ENCODE data around the gene IL11. TPM values are rescaled to one million over a fixed set of nuclear protein-coding genes. Genes with fewer than 3 reads are reported as not detected.

IL11 gene
- total RNA-seq, 1 experiment from 2014 or later, result 3.9 TPM

- peaks cover 10% of the 10 kb centered on the region for H3K23me2 ChIP-seq (ENCODE audit: insufficient read length, low read depth, low read length, poor library complexity, severe bottlenecking)
- no CpG with 5 or more reads among the region's 3 CpGs for WGBS (ENCODE audit: extremely low coverage, insufficient read length, low lambda C conversion rate)
- Mint-ChIP-seq H3K4me3 (peak overlapping the region in 1 of 2 experiments; percentile 48; a peak in 2 of 5 replicates), H3K36me3 (ENCODE audit: insufficient read depth in 1 of 3, low read depth in 3 of 3) (peaks cover 0 to 6% (median 0%) of the 10 kb centered on the region in 3 experiments; a peak in 1 of 7 replicates), H3K9me3 (peaks cover 0 to 5% of the 10 kb centered on the region in 2 experiments; a peak in 2 of 5 replicates), H3K27ac (no peak overlapping the region), H3K27me3 (ENCODE audit: low read depth) (peaks cover 66% of the 10 kb centered on the region), H3K4me1 (peaks cover 20 to 31% of the 10 kb centered on the region in 2 experiments)
- no peaks in the 10 kb centered on the region for H3K79me2 ChIP-seq (ENCODE audit: insufficient read depth, low read length)
- no peak overlapping the region for H2BK20ac ChIP-seq (ENCODE audit: low read depth, low read length, poor library complexity, severe bottlenecking)
- H2AFZ ChIP-seq (ENCODE audit: low read length), result no peak overlapping the region
- H3T11ph ChIP-seq (ENCODE audit: low read length), result no peak overlapping the region
- H3K9me3 ChIP-seq (ENCODE audit: control insufficient read depth, low read depth, low read length), result no peaks in the 10 kb centered on the region
- no peak overlapping the region for H4K91ac ChIP-seq (ENCODE audit: insufficient read length, low read depth, low read length)
- TF ChIP-seq CTCF (conservative IDR thresholded peaks at IDR 0.05), result no peak
- no peak overlapping the region for H3K4me2 ChIP-seq (ENCODE audit: insufficient read depth, insufficient read length, low read length)
- H2BK120ac ChIP-seq (ENCODE audit: low read depth, low read length, poor library complexity, severe bottlenecking), result no peak overlapping the region
- H3K56ac ChIP-seq (ENCODE audit: insufficient read length, low read depth, low read length), result no peak overlapping the region
- no peak overlapping the region for H2AK5ac ChIP-seq (ENCODE audit: insufficient read length, low read length)
- no peak for DNase-seq
- H3K4me1 ChIP-seq (ENCODE audit: insufficient read depth, low read length), result no peaks in the 10 kb centered on the region
- H3K9ac ChIP-seq (ENCODE audit: extremely low read depth, insufficient read length, low read length), result no peak overlapping the region
- H2BK5ac ChIP-seq (ENCODE audit: insufficient read length, low read length), result no peak overlapping the region
- no peak overlapping the region for H3K4ac ChIP-seq (ENCODE audit: low read depth, low read length)
- no peak overlapping the region for H3K23ac ChIP-seq (ENCODE audit: insufficient read length, low read depth, low read length)
- no peak overlapping the region for H4K8ac ChIP-seq (replicated peaks; ENCODE audit: insufficient read length, low read depth, low read length)
- H4K5ac ChIP-seq (ENCODE audit: insufficient read length, low read depth, low read length), result no peak overlapping the region
- no peak overlapping the region for H3K14ac ChIP-seq (ENCODE audit: insufficient read depth, low read length)
- no peak overlapping the region for H2BK15ac ChIP-seq (ENCODE audit: low read depth, low read length)
- H3K18ac ChIP-seq (ENCODE audit: insufficient read length, low read depth, low read length), result no peak overlapping the region
- peaks cover 5% of the 10 kb centered on the region for H3K27me3 ChIP-seq (ENCODE audit: insufficient read depth, low read length)
- H3K79me1 ChIP-seq (ENCODE audit: insufficient read depth, low read depth, low read length, poor library complexity, severe bottlenecking), result no peaks in the 10 kb centered on the region
- no peak overlapping the region for H2BK12ac ChIP-seq (ENCODE audit: insufficient read length, low read depth, low read length)
- H4K20me1 ChIP-seq (ENCODE audit: control insufficient read depth, insufficient read depth, insufficient read length), result no peaks in the 10 kb centered on the region
- no peak overlapping the region for H3K27ac ChIP-seq (ENCODE audit: insufficient read length, low read depth, low read length)
Measured at GRCh38 chr19:55366790-55367189, 3.5 kb downstream of the IL11 start.

Data from H9 (cell line).